Epithelial cell of esophagus (primary cell): ENCODE results near the gene EFNA5.
"Not testable (repeated sequence)": the region's sequence is repeated elsewhere in the genome, so short reads cannot be mapped to it uniquely, and the experiment has no call there.

ENCODE experiments used
- DNase-seq: peaks from one replicate; pipeline ENCODE4 v3.0.0; 2010; ENCODE audit warnings: low read depth
- H3K4me3 ChIP-seq: 2 replicates; pipeline ENCODE4 v1.5.1; 2011; ENCODE audit warnings: mild to moderate bottlenecking, low read length, control low read depth
- TF ChIP-seq, protein P1 (sequence below): IDR thresholded peaks from 2 replicates; pipeline ENCODE4 v1.5.1; 2011; ENCODE audit warnings: low read depth, mild to moderate bottlenecking, low read length, control low read depth, inconsistent platforms; ENCODE audit not compliant: insufficient read depth; ENCODE audit errors: missing control alignments

EFNA5 gene

DNA sequence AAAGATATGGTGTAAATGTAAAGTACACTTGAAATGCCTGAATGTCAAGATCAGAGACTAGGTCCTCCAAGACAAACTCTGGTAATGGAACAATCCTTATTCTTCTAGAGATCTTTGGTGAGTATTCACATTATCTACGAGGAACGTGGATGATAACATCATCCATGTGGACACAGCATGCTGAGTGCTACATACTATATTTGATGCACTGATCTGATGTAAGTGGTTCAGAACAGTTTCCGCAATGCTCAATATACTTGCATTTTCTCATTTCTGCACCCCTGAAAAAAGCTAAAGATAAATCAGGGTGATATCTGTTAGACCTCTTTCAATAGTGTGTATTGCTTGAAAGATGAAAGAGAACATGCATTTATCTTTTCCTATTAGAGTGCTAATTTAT is 226.8 kb downstream of the EFNA5 start:
- H3K4me3 ChIP-seq, result no peak overlapping the region
- no peak for DNase-seq
- TF ChIP-seq, protein P1, sequence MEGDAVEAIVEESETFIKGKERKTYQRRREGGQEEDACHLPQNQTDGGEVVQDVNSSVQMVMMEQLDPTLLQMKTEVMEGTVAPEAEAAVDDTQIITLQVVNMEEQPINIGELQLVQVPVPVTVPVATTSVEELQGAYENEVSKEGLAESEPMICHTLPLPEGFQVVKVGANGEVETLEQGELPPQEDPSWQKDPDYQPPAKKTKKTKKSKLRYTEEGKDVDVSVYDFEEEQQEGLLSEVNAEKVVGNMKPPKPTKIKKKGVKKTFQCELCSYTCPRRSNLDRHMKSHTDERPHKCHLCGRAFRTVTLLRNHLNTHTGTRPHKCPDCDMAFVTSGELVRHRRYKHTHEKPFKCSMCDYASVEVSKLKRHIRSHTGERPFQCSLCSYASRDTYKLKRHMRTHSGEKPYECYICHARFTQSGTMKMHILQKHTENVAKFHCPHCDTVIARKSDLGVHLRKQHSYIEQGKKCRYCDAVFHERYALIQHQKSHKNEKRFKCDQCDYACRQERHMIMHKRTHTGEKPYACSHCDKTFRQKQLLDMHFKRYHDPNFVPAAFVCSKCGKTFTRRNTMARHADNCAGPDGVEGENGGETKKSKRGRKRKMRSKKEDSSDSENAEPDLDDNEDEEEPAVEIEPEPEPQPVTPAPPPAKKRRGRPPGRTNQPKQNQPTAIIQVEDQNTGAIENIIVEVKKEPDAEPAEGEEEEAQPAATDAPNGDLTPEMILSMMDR, result no peak

DNA sequence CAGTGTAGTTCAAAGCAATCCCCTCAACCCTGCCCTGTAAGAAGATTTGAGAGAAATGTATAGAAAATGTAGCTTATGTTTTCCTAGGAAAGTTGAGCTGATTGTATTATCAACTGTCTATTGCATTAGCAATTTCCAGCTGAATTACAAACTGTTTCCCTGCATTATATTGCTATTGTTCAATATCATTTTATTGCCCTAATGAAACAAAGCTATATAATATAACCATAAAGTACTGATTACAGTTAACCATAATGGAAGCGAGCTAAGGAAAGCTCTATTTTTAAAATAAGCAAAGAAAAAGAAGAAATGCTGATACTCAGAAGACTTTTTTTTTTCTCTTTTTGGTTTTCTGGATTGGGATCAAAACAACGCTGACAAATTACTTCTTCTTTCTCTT is 228.3 kb downstream of the EFNA5 start:
- TF ChIP-seq, protein P1, result no peak
- DNase-seq, result no peak

DNA sequence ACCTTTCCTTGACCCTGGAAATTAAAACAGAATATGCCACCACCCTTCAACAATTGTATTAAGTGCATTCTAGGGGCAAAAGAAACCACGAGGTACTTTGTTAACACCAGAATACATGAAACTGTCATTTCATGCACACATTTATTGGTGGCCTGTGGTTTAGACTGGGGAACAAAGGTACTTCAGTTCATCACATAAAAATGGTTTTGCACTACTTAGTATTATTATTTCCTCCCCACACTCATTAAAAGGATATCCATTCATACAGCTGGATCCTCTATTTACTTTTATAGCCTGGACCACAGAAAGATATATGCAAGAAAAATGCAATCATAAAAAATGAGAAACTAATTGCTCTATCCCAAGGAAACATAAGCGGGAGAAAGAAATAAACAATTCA is 230.9 kb downstream of the EFNA5 start:
- no peak overlapping the region for H3K4me3 ChIP-seq
- TF ChIP-seq, protein P1, result no peak
- DNase-seq, result no peak

More for the DNA sequence above, 228.3 kb downstream of the EFNA5 start:
- no peak overlapping the region for H3K4me3 ChIP-seq

DNA sequence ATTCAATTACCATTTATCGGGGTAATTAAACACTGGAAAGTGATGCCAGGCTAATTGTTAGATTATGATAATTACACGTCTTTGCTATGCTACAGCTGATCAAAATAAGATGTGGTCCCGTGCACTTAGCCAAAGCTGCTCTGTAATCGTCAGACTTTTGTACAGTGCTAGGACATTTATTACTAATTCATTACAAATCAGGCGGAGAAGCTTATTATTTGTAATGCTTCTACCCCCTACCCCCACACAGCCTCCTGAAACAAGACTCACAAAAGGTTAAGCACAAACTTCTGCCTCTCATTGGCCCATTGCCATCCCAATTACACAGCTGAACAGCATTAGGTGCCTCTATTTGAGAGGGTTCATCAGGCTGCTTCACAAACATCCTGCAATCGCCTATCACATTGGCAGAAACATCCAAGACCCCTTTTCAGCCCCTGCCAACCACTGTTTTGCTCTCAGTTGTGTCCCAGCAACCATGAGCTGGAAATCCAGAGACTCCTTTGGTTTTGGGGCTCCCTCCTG is 232.7 kb downstream of the EFNA5 start:
- no peak overlapping the region for H3K4me3 ChIP-seq
- no peak for DNase-seq
- TF ChIP-seq, protein P1, result no peak

DNA sequence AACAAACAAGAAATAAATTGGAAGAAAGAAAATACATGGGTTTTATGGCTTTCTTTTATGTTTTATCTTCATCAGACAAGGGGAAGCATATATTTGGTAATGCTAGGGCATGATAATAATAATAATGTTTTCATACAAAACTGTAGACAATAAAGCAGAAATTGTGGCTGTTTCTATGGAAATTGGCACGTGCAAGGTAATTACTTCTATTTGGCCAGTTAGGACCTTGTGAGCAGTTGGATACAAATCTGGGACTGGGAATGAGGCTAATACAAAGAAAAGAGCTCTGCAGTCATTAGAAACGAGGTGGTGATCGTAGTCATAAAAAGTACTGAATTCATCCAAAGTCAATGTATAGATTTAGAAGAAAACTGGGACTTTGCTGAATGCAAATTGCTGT is 233.6 kb downstream of the EFNA5 start:
- DNase-seq, result no peak

DNA sequence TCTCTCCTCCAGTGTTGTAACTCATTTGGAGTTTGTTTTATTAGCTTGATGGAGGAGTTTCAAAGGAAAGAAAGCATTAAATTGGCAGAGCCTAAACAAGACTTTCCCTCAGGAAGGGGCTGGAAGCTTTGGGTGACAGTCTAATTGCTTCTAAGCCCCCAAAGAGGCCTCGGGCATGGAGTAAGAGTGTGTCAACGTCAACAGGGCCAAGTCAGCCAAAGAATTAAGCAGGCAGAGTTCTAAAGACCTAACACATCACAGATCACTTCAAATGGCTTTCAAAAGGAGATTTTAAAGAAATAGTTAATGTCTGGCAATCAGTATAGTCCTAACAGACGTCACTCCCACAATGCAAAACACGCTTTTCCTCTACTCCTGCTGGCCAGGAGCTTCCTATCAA is 234.5 kb downstream of the EFNA5 start:
- no peak overlapping the region for H3K4me3 ChIP-seq
- TF ChIP-seq, protein P1, result no peak
- no peak for DNase-seq

More for the DNA sequence above, 233.6 kb downstream of the EFNA5 start:
- TF ChIP-seq, protein P1, result no peak
- H3K4me3 ChIP-seq, result no peak overlapping the region

DNA sequence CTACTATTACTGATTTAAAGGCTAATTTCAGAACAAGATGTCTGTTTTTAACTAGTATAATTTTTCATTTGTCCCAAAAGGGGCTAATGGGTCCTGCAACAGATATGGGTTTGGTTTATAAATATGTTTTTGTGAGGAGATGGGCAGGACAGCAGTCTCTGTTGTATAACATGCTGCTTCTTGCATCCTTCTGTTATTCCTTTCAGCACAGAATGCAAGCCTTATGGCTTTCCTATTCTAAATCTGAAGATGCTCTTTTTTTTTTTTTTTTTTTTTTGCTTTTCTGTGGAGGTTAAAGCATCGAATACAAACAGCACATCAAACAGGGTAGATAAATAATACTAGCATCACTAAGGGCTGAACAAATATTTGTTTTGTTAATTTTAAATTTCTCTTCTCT is 235.7 kb downstream of the EFNA5 start:
- DNase-seq, result no peak
- TF ChIP-seq, protein P1, result no peak
- no peak overlapping the region for H3K4me3 ChIP-seq

DNA sequence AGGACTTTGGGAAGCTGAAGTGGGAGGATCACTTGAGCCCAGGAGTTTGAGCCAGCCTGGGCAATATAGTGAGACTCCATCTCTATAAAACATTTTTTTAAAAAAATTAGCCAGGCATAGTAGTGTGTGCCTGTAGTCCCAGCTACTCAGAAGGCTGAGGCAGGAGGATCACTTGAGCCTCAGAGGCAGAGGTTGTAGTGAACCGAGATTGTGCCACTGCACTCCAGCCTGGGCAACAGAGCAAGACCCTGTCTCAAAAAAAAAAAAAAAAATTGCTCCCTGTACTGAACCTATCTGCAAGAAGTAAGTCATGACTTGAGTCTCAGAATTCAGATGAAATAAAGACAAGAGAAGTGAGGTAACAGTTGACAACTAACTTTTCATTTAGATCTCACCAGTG is 237.1 kb downstream of the EFNA5 start:
- not testable (repeated sequence) for DNase-seq, H3K4me3 ChIP-seq
